ENCODE measurements around the gene ARHGAP19. TPM values are rescaled to one million over a fixed set of nuclear protein-coding genes. Genes with fewer than 3 reads are reported as not detected.

The ARHGAP19 gene
- total RNA-seq, 1 experiment from 2014 or later: 8.9 TPM

GRCh38 chr10:97186911-97187310 is 105.5 kb downstream of the ARHGAP19 start:
- in situ Hi-C loops (cut with HindIII; ENCODE audit: low pct_unique_long_range_greater_than_20kb, low sequenced_read_pairs): no loop called here
- DNase-seq (ENCODE audit: low read depth, low spot score): no peak

- in situ Hi-C loops (cut with HindIII; ENCODE audit: low pct_unique_long_range_greater_than_20kb, low sequenced_read_pairs): no loop called here
- DNase-seq (ENCODE audit: low read depth, low spot score): no peak
Measured at GRCh38 chr10:97185326-97186058, 106.9 kb downstream of the ARHGAP19 start, which contains the start of gene SLIT1. TSS of gene SLIT1 (minus strand) at chr10:97185959. CDS start at chr10:97185674, 285 bp downstream.

GRCh38 chr10:97184971-97185325 is 107.5 kb downstream of the ARHGAP19 start:
- in situ Hi-C loops (cut with HindIII; ENCODE audit: low pct_unique_long_range_greater_than_20kb, low sequenced_read_pairs): no loop called here
- no peak for DNase-seq (ENCODE audit: low read depth, low spot score)

DNA sequence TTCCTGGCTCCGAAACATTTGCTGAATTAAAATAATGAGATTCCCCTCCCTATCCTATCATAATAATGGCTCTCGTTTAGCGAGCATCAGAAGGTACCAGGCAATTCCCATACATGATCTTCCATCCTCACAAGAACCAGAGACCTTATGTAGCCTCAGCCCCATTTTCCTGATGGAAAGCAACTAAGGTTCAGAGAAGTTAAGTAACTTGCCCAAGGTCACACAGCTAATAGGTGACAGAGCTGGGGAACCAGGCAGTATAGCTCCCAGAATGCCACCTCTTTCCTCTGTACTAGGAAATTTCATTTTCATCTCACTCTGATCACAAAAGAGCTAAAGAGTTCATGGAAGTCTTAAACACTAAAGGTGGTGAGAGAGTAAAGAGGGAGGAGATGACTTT is 109.1 kb downstream of the ARHGAP19 start:
- in situ Hi-C loops (cut with HindIII; ENCODE audit: low pct_unique_long_range_greater_than_20kb, low sequenced_read_pairs): no loop called here
- DNase-seq (ENCODE audit: low read depth, low spot score): no peak

GRCh38 chr10:97182288-97182990 is 110.0 kb downstream of the ARHGAP19 start:
- DNase-seq (ENCODE audit: low read depth, low spot score): no peak
- in situ Hi-C loops (cut with HindIII; ENCODE audit: low pct_unique_long_range_greater_than_20kb, low sequenced_read_pairs): no loop called here

GRCh38 chr10:97180986-97181385 is 111.5 kb downstream of the ARHGAP19 start:
- DNase-seq (ENCODE audit: low read depth, low spot score): no peak
- in situ Hi-C loops (cut with HindIII; ENCODE audit: low pct_unique_long_range_greater_than_20kb, low sequenced_read_pairs): no loop called here

- DNase-seq (ENCODE audit: low read depth, low spot score): no peak
- in situ Hi-C loops (cut with HindIII; ENCODE audit: low pct_unique_long_range_greater_than_20kb, low sequenced_read_pairs): no loop called here
Measured at GRCh38 chr10:97180363-97180755, 112.1 kb downstream of the ARHGAP19 start.

- no peak for DNase-seq (ENCODE audit: low read depth, low spot score)
- in situ Hi-C loops (cut with HindIII; ENCODE audit: low pct_unique_long_range_greater_than_20kb, low sequenced_read_pairs): no loop called here
Measured at GRCh38 chr10:97179731-97180362, 112.6 kb downstream of the ARHGAP19 start.

GRCh38 chr10:97179311-97179710 is 113.1 kb downstream of the ARHGAP19 start:
- in situ Hi-C loops (cut with HindIII; ENCODE audit: low pct_unique_long_range_greater_than_20kb, low sequenced_read_pairs): no loop called here

GRCh38 chr10:97178074-97178473 is 114.4 kb downstream of the ARHGAP19 start:
- DNase-seq (ENCODE audit: low read depth, low spot score): no peak
- in situ Hi-C loops (cut with HindIII; ENCODE audit: low pct_unique_long_range_greater_than_20kb, low sequenced_read_pairs): no loop called here

More at GRCh38 chr10:97179311-97179710, 113.1 kb downstream of the ARHGAP19 start:
- DNase-seq (ENCODE audit: low read depth, low spot score): no peak

GRCh38 chr10:97176226-97176625 is 116.2 kb downstream of the ARHGAP19 start:
- no peak for DNase-seq (ENCODE audit: low read depth, low spot score)
- in situ Hi-C loops (cut with HindIII; ENCODE audit: low pct_unique_long_range_greater_than_20kb, low sequenced_read_pairs): no loop called here

DNA sequence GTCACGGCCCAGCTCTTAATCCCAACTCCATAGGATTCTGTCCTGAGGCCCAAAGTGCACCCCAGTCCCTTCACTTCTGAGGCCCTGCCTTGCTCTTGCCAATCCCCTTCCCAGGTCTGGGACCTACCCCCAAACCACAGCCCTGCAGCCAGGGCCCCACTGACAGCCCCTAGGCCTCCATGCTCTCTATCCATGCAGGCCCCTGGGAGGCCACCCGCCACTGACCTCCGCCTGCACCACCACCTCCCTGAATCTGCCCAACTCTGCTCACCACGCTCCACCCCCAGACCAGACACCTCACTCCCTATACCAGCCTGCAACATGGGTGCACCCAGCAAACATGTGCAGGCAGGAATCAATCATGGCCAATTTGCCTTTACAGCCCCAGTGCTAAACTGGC is 116.9 kb downstream of the ARHGAP19 start:
- in situ Hi-C loops (cut with HindIII; ENCODE audit: low pct_unique_long_range_greater_than_20kb, low sequenced_read_pairs): no loop called here
- DNase-seq (ENCODE audit: low read depth, low spot score): no peak

- in situ Hi-C loops (cut with HindIII; ENCODE audit: low pct_unique_long_range_greater_than_20kb, low sequenced_read_pairs): no loop called here
- DNase-seq (ENCODE audit: low read depth, low spot score): no peak
Measured at GRCh38 chr10:97174941-97175340, 117.5 kb downstream of the ARHGAP19 start.

DNA sequence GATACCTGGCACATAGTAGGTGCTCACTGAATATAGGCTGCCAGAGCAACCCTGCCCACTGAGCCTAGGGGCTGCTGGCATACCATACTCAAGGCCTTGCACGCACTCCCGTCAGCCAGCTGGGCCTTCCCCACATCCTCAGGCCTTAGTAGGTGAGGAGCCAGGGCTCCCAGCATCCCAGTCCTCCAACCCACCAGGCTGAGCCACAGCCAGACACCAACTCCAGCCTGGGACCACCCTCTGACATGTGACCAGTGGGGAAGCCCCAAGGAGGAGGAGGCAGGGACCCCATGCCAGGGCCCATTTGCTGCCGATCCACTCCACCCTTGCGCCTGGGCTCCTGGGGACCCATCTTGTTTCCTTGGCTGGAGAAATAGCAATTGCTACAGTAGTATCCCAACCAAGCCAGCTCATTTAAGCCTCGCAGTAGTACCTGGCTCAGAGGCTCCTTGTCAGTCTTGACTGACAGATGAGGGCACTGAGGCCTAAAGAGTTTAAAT is 118.1 kb downstream of the ARHGAP19 start:
- no peak for DNase-seq (ENCODE audit: low read depth, low spot score)
- in situ Hi-C loops (cut with HindIII; ENCODE audit: low pct_unique_long_range_greater_than_20kb, low sequenced_read_pairs): no loop called here

- in situ Hi-C loops (cut with HindIII; ENCODE audit: low pct_unique_long_range_greater_than_20kb, low sequenced_read_pairs): no loop called here
- DNase-seq (ENCODE audit: low read depth, low spot score): no peak
Measured at GRCh38 chr10:97173036-97173435, 119.4 kb downstream of the ARHGAP19 start.

All from SK-MEL-5 (cell line).